ENCODE data around the gene FRRS1L. TPM values are rescaled to one million over a fixed set of nuclear protein-coding genes. Genes with fewer than 3 reads are reported as not detected.
"Not testable (repeated sequence)": the region's sequence is repeated elsewhere in the genome, so short reads cannot be mapped to it uniquely, and the experiment has no call there.

The FRRS1L gene
- total RNA-seq, 6 donors from 2014 or later, result 0.06 to 0.13 (median 0.10) TPM; not detected in 3

DNA sequence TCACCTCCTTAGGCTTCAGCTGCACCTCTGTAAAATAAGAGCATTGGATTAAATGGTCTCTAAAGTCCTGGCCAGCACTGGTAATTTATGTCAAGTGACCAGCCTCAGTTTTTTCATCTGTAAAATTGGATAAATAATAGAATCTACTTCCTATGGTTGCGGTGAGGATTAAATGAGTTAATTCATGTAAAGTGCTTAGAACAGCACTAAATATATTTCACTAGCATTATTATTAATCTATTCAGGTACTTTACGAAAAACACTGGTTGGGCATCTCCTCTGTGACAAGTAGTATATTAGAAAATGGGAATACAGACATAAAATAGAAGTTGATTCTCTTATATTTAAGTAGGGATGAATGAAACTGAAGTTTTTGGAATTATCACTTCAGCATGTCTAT lies 33.5 kb downstream of the FRRS1L start:
- DNase-seq (no peak), ATAC-seq (ENCODE audit: low FRiP score in 2 of 2) (no peak)
- no peak overlapping the region for H3K27ac ChIP-seq
- H3K9me3 ChIP-seq, result no peaks in the 10 kb centered on the region
- 92 to 95% methylated on average over 2 of the region's 2 CpGs for WGBS, 2 donors
- TF ChIP-seq, protein P1, sequence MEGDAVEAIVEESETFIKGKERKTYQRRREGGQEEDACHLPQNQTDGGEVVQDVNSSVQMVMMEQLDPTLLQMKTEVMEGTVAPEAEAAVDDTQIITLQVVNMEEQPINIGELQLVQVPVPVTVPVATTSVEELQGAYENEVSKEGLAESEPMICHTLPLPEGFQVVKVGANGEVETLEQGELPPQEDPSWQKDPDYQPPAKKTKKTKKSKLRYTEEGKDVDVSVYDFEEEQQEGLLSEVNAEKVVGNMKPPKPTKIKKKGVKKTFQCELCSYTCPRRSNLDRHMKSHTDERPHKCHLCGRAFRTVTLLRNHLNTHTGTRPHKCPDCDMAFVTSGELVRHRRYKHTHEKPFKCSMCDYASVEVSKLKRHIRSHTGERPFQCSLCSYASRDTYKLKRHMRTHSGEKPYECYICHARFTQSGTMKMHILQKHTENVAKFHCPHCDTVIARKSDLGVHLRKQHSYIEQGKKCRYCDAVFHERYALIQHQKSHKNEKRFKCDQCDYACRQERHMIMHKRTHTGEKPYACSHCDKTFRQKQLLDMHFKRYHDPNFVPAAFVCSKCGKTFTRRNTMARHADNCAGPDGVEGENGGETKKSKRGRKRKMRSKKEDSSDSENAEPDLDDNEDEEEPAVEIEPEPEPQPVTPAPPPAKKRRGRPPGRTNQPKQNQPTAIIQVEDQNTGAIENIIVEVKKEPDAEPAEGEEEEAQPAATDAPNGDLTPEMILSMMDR (IDR thresholded peaks at IDR 0.05), result no peak
- H3K36me3 ChIP-seq, result no peaks in the 10 kb centered on the region
- no peaks in the 10 kb centered on the region for H3K27me3 ChIP-seq
- H3K4me3 ChIP-seq, result no peak overlapping the region
- H3K4me1 ChIP-seq, result peaks cover 0 to 5% (median 4%) of the 10 kb centered on the region in 4 donors

DNA sequence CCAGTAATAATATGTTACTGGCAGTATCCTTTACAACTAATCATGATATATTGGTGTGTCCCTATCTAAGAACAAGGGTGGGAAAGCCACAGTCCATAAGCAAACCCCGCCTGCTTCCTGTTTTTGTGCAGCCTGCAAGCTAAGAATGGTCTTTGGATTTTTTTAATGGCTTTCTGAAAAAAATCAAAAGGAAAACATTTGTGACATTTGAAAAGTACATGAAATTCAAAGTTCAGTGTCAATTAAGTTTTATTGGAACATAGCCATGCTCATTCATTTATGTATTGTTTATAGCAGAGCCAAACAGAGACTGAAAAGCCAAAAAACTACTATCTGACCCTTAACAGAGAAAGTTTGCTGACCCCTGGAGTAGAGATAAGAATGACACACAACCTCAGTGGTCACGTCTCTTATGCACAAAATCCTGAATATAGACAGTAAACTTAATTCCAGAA lies 34.5 kb downstream of the FRRS1L start:
- Histone ChIP-seq H3K27me3 (no peaks in the 10 kb centered on the region), H3K9me3 (no peaks in the 10 kb centered on the region), H3K27ac (no peak overlapping the region), H3K36me3 (no peaks in the 10 kb centered on the region), H3K4me3 (no peak overlapping the region), H3K4me1 (peaks cover 0 to 5% (median 4%) of the 10 kb centered on the region in 4 donors)
- TF ChIP-seq POLR2AphosphoS5 (IDR thresholded peaks at IDR 0.05) (no peak), POLR2A (IDR thresholded peaks at IDR 0.05) (no peak), EP300 (IDR thresholded peaks at IDR 0.05) (no peak)
- TF ChIP-seq, protein P1 (IDR thresholded peaks at IDR 0.05), result no peak
- DNase-seq (no peak), ATAC-seq (ENCODE audit: low FRiP score in 2 of 2) (no peak)
- WGBS, 2 donors, result 31 to 49% methylated on average over 2 of the region's 2 CpGs

DNA sequence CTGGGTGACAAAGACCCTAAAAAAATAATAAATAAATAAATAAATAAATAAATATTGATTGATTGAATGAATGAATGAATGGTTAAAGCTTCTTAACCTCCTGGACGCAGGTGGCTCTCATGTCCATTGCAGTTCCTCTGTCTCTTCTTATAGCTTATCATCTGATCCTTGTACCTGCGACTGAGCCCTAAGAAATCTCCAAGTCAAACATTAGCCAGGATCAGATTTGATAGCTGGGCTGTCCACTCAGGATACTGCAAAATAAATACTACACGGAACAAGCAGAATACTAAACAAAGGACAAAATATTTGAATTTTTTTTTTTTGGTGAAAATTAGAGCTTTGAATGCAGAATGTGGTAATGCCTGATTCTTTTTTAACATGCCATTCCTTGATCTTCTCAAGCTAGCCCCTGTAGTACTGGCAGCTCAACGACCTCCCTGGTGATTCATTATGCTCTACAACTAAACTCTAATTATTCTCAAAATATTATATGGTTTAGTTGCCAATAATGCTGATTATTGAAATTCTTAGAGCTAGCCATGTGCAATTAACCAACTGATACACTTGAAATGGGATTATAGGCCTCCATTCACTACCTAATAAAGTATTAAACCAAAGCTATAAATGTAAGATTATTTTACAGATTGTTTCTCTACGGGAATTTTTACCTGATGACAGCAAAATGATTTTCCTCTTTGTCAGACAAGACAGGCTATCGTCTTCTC lies 37.4 kb downstream of the FRRS1L start:
- TF ChIP-seq EP300 (IDR thresholded peaks at IDR 0.05) (no peak), POLR2AphosphoS5 (IDR thresholded peaks at IDR 0.05) (no peak), POLR2A (IDR thresholded peaks at IDR 0.05) (no peak)
- TF ChIP-seq, protein P1 (IDR thresholded peaks at IDR 0.05), result no peak
- WGBS, 2 donors, result 78% methylated on average over 6 of the region's 6 CpGs
- no peak overlapping the region for H3K27ac ChIP-seq
- no peaks in the 10 kb centered on the region for H3K36me3 ChIP-seq
- H3K4me1 ChIP-seq, result peaks cover 0 to 5% (median 4%) of the 10 kb centered on the region in 4 donors
- DNase-seq, result no peak
- H3K4me3 ChIP-seq, result no peak overlapping the region
- no peak for ATAC-seq (ENCODE audit: low FRiP score in 2 of 2)
- H3K9me3 ChIP-seq, result no peaks in the 10 kb centered on the region
- H3K27me3 ChIP-seq, result no peaks in the 10 kb centered on the region

DNA sequence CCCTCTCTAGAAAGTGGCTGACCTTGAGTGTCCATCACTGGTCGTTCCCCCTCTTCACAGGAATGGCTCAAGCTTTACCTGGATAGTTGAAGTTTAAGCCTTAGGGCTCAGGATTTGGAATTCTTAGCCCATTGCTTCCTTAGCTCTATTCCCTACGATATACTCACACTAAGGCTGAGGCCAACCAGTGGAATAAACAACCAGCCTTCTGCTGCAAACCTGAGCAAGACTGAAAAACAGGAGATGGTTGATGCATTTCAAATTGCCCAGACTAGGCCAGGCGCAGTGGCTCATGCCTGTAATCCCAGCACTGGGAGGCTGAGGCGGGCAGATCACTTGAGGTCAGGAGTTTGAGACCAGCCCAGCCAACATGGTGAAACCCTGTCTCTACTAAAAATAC lies 40.4 kb downstream of the FRRS1L start:
- not testable (repeated sequence) for H3K27ac ChIP-seq; H3K27me3 ChIP-seq; H3K36me3 ChIP-seq; H3K4me3 ChIP-seq; DNase-seq; ATAC-seq (ENCODE audit: low FRiP score in 2 of 2); H3K9me3 ChIP-seq
- H3K4me1 ChIP-seq, result peaks cover 0 to 11% (median 0%) of the 10 kb centered on the region in 4 donors
- WGBS, 2 donors, result 91% methylated on average over 4 of the region's 4 CpGs

DNA sequence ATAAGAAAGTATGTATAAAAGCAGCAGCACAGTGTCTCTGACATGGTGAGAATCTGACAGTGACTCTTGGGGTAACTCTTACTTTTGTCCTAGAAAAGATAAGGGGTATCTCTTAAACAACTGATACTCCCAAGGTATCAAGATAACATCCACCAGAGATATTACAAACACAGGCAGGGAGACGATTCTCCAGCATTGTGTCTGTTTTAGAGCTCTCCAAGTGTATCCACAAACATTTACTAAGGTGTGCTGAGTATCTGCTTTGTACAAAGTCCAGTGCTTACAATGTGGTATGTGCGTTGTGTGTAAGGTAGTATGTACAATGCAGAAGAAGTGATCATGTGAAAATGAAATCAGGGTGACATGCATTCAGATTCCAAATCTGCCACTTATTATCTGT lies 42.9 kb downstream of the FRRS1L start:
- peaks cover 4 to 20% (median 5%) of the 10 kb centered on the region in 4 donors for H3K4me1 ChIP-seq
- ATAC-seq (ENCODE audit: low FRiP score in 2 of 2) (no peak), DNase-seq (no peak)
- no peaks in the 10 kb centered on the region for H3K9me3 ChIP-seq
- no peak overlapping the region for H3K27ac ChIP-seq
- no peaks in the 10 kb centered on the region for H3K27me3 ChIP-seq
- WGBS, 2 donors, result 56 to 77% methylated on average over 2 of the region's 2 CpGs
- H3K4me3 ChIP-seq, result no peak overlapping the region
- H3K36me3 ChIP-seq, result no peaks in the 10 kb centered on the region
- TF ChIP-seq POLR2AphosphoS5 (IDR thresholded peaks at IDR 0.05) (no peak), EP300 (IDR thresholded peaks at IDR 0.05) (no peak), POLR2A (IDR thresholded peaks at IDR 0.05) (no peak)
- TF ChIP-seq, protein P1 (IDR thresholded peaks at IDR 0.05), result no peak
